NCI-H446 treated with DMSO at 0.1 percent for 48 hours (cell line): ENCODE results near the gene EXOC7.
A peak's percentile ranks its signal among the peaks of the same experiment; 100 is the strongest.
"Not testable (repeated sequence)": the region's sequence is repeated elsewhere in the genome, so short reads cannot be mapped to it uniquely, and the experiment has no call there.

Experiments used
- DNase-seq: peaks from one replicate; lab custom pipeline; 2025; lab: John Stamatoyannopoulos, UW

EXOC7 gene

DNA sequence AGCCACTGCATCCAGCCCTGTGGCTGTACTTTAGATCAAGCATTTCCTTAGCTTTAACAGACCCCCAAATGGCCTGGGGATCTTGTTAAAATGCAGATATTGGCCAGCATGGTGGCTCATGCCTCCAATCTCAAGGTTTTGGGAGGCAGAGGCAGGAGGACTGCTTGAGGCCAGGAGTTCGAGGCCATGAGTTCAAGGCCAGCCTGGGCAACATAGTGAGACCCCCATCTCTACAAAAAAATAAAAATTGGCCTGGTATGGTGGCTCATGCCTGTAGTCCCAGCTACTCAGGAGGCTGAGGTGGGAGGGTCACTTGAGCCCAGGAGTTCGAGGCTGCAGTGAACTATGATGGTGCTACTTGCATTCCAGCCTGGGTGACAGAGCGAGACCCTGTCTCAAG, 60.7 kb downstream of the EXOC7 start:
- not testable (repeated sequence) for DNase-seq

GRCh38 chr17:76040376-76040775, 63.2 kb downstream of the EXOC7 start:
- DNase-seq = no peak

DNA sequence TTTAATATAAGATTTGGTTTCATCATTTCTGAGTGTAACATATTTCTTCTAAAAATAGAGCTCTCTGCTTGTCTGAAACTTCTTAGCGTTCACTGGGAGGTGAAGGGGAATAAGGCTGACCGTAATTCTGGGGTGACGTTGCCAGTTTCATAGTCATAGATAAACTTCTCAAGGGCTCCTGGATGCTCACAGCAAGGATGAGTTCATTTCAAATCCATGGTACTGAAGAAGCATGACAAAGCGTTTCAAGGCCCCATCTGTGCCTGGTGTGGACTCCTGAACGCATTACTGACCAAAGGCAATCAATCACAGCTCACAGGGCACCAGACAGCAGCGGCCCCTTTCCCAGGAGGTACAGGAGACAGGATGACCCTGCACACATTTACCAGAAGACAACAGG, 64.5 kb downstream of the EXOC7 start:
- DNase-seq = no peak

GRCh38 chr17:76038050-76038449, 65.5 kb downstream of the EXOC7 start:
- DNase-seq = no peak

GRCh38 chr17:76036497-76037261, 66.9 kb downstream of the EXOC7 start:
- no peak for DNase-seq

- no peak for DNase-seq
Measured at GRCh38 chr17:76034428-76035350, 68.9 kb downstream of the EXOC7 start.

- DNase-seq = no peak
Measured at GRCh38 chr17:76033139-76033538, 70.4 kb downstream of the EXOC7 start.

DNA sequence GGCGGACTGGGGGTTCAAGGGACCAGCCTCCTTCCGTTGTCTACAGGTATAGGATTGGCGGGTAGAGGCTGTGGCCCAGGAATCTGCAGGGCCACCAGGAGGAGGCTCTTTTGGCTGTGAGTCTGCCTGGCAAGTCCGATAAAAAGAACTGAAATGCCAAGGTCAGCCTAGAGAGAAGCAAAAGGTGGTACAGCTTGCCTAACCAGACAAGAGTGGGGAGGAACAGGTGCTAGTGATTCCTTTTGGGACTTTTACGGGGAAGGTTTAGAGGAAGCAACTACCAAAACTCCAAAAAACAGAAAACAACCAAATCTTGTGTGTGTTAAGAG, 70.8 kb downstream of the EXOC7 start:
- DNase-seq = no peak

- DNase-seq = peak; percentile 3
Measured at GRCh38 chr17:76032073-76032779, 71.4 kb downstream of the EXOC7 start.
